Gastrocnemius medialis (tissue), 4 donors: ENCODE results near the gene ADAP1.

Source experiments
- CTCF ChIP-seq, 5 experiments: fragments of 450-650 bp in 3 of 5; fragments of 200-600 bp in 2 of 5; sonication (generic) in 2 of 5; IDR thresholded peaks in 4 of 5; conservative IDR thresholded peaks in 1 of 5; 1 replicate in 4 of 5; 2 replicates in 1 of 5; pipeline ENCODE4 v1.5.1; 2016 to 2019; ENCODE audit warnings: antibody characterized with exemption in 5 of 5, mild to moderate bottlenecking in 3 of 5, moderate library complexity in 3 of 5
- POLR2A ChIP-seq, 2 donors: fragments of 450-650 bp; IDR thresholded peaks; one replicate each; pipeline ENCODE4 v1.6.1; 2017; ENCODE audit warnings: antibody characterized with exemption in 2 of 2, mild to moderate bottlenecking in 2 of 2, moderate library complexity in 2 of 2

- TF ChIP-seq CTCF (IDR thresholded peaks at IDR 0.05 in 4 of 5, conservative IDR thresholded peaks at IDR 0.05 in 1 of 5) (no peak), POLR2A (IDR thresholded peaks at IDR 0.05) (no peak)
These were observed 33.4 kb upstream of the ADAP1 start for GRCh38 chr7:987909-988308.
